H9 (cell line): ENCODE data around the gene PHACTR1. TPM values are rescaled to one million over a fixed set of nuclear protein-coding genes. Genes with fewer than 3 reads are reported as not detected.

Source experiments
- DNase-seq: peaks from one replicate; pipeline ENCODE4 v3.0.0-alpha.2; 2017
- H2AFZ ChIP-seq: one replicate; pipeline ENCODE4 v1.6.1; 2013; ENCODE audit warnings: mild to moderate bottlenecking, low read length, control low read depth, moderate library complexity
- H2AK5ac ChIP-seq: 2 replicates; pipeline ENCODE4 v1.6.1; 2013; ENCODE audit warnings: low read length, control low read depth, mixed read lengths; ENCODE audit not compliant: insufficient read length
- H2BK120ac ChIP-seq: one replicate; pipeline ENCODE4 v1.6.1; 2013; ENCODE audit warnings: low read depth, mild to moderate bottlenecking, low read length, control low read depth, inconsistent platforms; ENCODE audit not compliant: poor library complexity, severe bottlenecking
- H2BK12ac ChIP-seq: 2 replicates; pipeline ENCODE4 v1.6.1; 2013; ENCODE audit warnings: low read length, control low read depth, mixed read lengths, low read depth; ENCODE audit not compliant: insufficient read length
- H2BK15ac ChIP-seq: 2 replicates; pipeline ENCODE4 v1.6.1; 2013; ENCODE audit warnings: low read depth, low read length, control low read depth
- H2BK20ac ChIP-seq: one replicate; pipeline ENCODE4 v1.6.1; 2013; ENCODE audit warnings: low read depth, mild to moderate bottlenecking, low read length, control low read depth, inconsistent platforms; ENCODE audit not compliant: poor library complexity, severe bottlenecking
- H2BK5ac ChIP-seq: 2 replicates; pipeline ENCODE4 v1.6.1; 2013; ENCODE audit warnings: low read length, control low read depth, mixed read lengths; ENCODE audit not compliant: insufficient read length
- H3K14ac ChIP-seq: 2 replicates; pipeline ENCODE4 v1.6.1; 2013; ENCODE audit warnings: low read length, control low read depth; ENCODE audit not compliant: insufficient read depth
- H3K18ac ChIP-seq: 2 replicates; pipeline ENCODE4 v1.6.1; 2013; ENCODE audit warnings: low read depth, mild to moderate bottlenecking, mixed read lengths, low read length, control low read depth; ENCODE audit not compliant: insufficient read length
- H3K23ac ChIP-seq: 2 replicates; pipeline ENCODE4 v1.6.1; 2013; ENCODE audit warnings: low read length, control low read depth, mixed read lengths, low read depth; ENCODE audit not compliant: insufficient read length
- H3K23me2 ChIP-seq: 2 replicates; pipeline ENCODE4 v1.6.1; 2013; ENCODE audit warnings: low read depth, mild to moderate bottlenecking, mixed read lengths, low read length, control low read depth; ENCODE audit not compliant: insufficient read length, poor library complexity, severe bottlenecking
- H3K27ac ChIP-seq: 2 replicates; pipeline ENCODE4 v1.5.1; 2013; ENCODE audit warnings: low read length, control low read depth, mixed read lengths, low read depth; ENCODE audit not compliant: insufficient read length
- H3K27me3 ChIP-seq: 2 replicates; pipeline ENCODE4 v1.6.1; 2013; ENCODE audit warnings: low read length, control low read depth, inconsistent platforms; ENCODE audit not compliant: insufficient read depth
- H3K4ac ChIP-seq: 2 replicates; pipeline ENCODE4 v1.6.1; 2013; ENCODE audit warnings: low read depth, mild to moderate bottlenecking, control low read depth, inconsistent platforms, low read length, moderate library complexity
- H3K4me1 ChIP-seq: 2 replicates; pipeline ENCODE4 v1.6.1; 2013; ENCODE audit warnings: low read length, control low read depth, inconsistent platforms; ENCODE audit not compliant: insufficient read depth
- H3K4me2 ChIP-seq: 2 replicates; pipeline ENCODE4 v1.6.1; 2013; ENCODE audit warnings: low read length, control low read depth, mixed read lengths; ENCODE audit not compliant: insufficient read length, insufficient read depth
- H3K56ac ChIP-seq: 2 replicates; pipeline ENCODE4 v1.6.1; 2013; ENCODE audit warnings: low read depth, mild to moderate bottlenecking, mixed read lengths, low read length, control low read depth; ENCODE audit not compliant: insufficient read length
- H3K79me1 ChIP-seq: 2 replicates; pipeline ENCODE4 v1.6.1; 2013; ENCODE audit warnings: low read depth, mild to moderate bottlenecking, moderate library complexity, low read length, control low read depth, inconsistent platforms; ENCODE audit not compliant: insufficient read depth, poor library complexity, severe bottlenecking
- H3K79me2 ChIP-seq: 2 replicates; pipeline ENCODE4 v1.6.1; 2013; ENCODE audit warnings: low read length, control low read depth, inconsistent platforms; ENCODE audit not compliant: insufficient read depth
- H3K9ac ChIP-seq: 2 replicates; pipeline ENCODE4 v1.6.1; 2013; ENCODE audit warnings: low read length, control low read depth, mixed read lengths; ENCODE audit not compliant: insufficient read length; ENCODE audit errors: extremely low read depth
- H3K9me3 ChIP-seq: one replicate; pipeline ENCODE4 v1.6.1; 2013; ENCODE audit warnings: low read depth, low read length, inconsistent platforms; ENCODE audit not compliant: control insufficient read depth
- H3T11ph ChIP-seq: one replicate; pipeline ENCODE4 v1.6.1; 2013; ENCODE audit warnings: mild to moderate bottlenecking, low read length, control low read depth, inconsistent platforms
- H4K20me1 ChIP-seq: one replicate; pipeline ENCODE4 v1.6.1; 2013; ENCODE audit not compliant: control insufficient read depth, insufficient read length, insufficient read depth
- H4K5ac ChIP-seq: 2 replicates; pipeline ENCODE4 v1.6.1; 2013; ENCODE audit warnings: low read depth, mild to moderate bottlenecking, mixed read lengths, low read length, control low read depth; ENCODE audit not compliant: insufficient read length
- H4K8ac ChIP-seq: replicated peaks from 2 replicates; pipeline ENCODE4 v1.6.1; 2013; ENCODE audit warnings: low read length, control low read depth, mixed read lengths, low read depth; ENCODE audit not compliant: insufficient read length
- H4K91ac ChIP-seq: 2 replicates; pipeline ENCODE4 v1.6.1; 2013; ENCODE audit warnings: low read depth, mild to moderate bottlenecking, moderate library complexity, mixed read lengths, low read length, control low read depth; ENCODE audit not compliant: insufficient read length
- H3K27ac Mint-ChIP-seq, 3 experiments: 2 replicates in 2 of 3; 3 replicates in 1 of 3; pipeline ENCODE4 v1.8.0; 2020 to 2021; ENCODE audit warnings: mixed read lengths in 3 of 3, mild to moderate bottlenecking in 1 of 3, moderate library complexity in 1 of 3
- H3K27me3 Mint-ChIP-seq: 2 replicates; pipeline ENCODE4 v1.8.0; 2021; ENCODE audit warnings: low read depth, mild to moderate bottlenecking, moderate library complexity, mixed read lengths
- H3K36me3 Mint-ChIP-seq, 3 experiments: 2 replicates in 2 of 3; 3 replicates in 1 of 3; pipeline ENCODE4 v1.8.0; 2020 to 2021; ENCODE audit warnings: low read depth in 3 of 3, mixed read lengths in 3 of 3; ENCODE audit not compliant: insufficient read depth in 1 of 3
- H3K4me1 Mint-ChIP-seq, 2 experiments: 2 replicates each; pipeline ENCODE4 v1.8.0; 2020; ENCODE audit warnings: mixed read lengths in 2 of 2
- H3K4me3 Mint-ChIP-seq, 2 experiments: 2 replicates in 1 of 2; 3 replicates in 1 of 2; pipeline ENCODE4 v1.8.0; 2020 to 2021; ENCODE audit warnings: mild to moderate bottlenecking in 2 of 2, mixed read lengths in 2 of 2, moderate library complexity in 1 of 2
- H3K9me3 Mint-ChIP-seq, 2 experiments: 2 replicates in 1 of 2; 3 replicates in 1 of 2; pipeline ENCODE4 v1.8.0; 2020; ENCODE audit warnings: mild to moderate bottlenecking in 2 of 2, mixed read lengths in 2 of 2, moderate library complexity in 1 of 2
- WGBS: extraction: QIAGEN DNeasy Blood & Tissue Kit; methylation state at CpG from one replicate; pipeline ENCODE4 v1.1.7; 2013; ENCODE audit warnings: missing lambda C conversion rate, low lambda C conversion rate, mixed read lengths; ENCODE audit not compliant: insufficient read length; ENCODE audit errors: extremely low coverage; 5-methylcytosine and 5-hydroxymethylcytosine counted together
- total RNA-seq: library from RNA; stranded (reverse); gene quantifications from 2 replicates; pipeline ENCODE4 v1.2.1, GENCODE V29; 2021
- TF ChIP-seq, protein P1 (sequence below): fragments of 200-600 bp; sonication (generic); conservative IDR thresholded peaks from 3 replicates; pipeline ENCODE4 v1.8.0; 2021; ENCODE audit warnings: antibody characterized with exemption, mild to moderate bottlenecking

The PHACTR1 gene
- total RNA-seq, 1 experiment from 2014 or later, result 15.9 TPM

DNA sequence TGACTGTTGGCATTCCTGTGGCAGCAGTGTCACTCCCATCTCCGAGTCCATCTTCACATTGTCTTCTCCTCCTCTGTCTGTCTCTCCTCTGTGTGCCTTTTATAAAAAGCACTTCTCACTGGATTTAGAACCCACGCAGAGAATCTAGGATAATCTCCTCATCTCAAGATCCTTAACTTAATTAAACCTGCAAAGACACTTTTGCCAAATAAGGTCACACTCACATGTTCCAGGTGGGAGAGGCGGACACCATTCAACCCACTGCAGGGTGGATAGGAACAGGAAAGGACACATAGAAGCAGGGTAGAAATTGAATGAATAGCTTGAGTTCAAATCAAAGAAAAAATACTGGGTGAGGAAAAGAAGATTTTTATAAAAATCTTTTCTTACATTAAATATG, 292.5 kb downstream of the PHACTR1 start:
- Histone ChIP-seq H3K27me3 (peaks cover 12% of the 10 kb centered on the region; the same call in 1 of the 2 replicates), H3K27ac (no peak overlapping the region), H2AFZ (no peak overlapping the region), H4K5ac (no peak overlapping the region), H4K91ac (no peak overlapping the region), H3T11ph (no peak overlapping the region), H2AK5ac (no peak overlapping the region), H4K8ac (no peak overlapping the region), H2BK15ac (no peak overlapping the region), H3K79me2 (no peaks in the 10 kb centered on the region), H2BK120ac (no peak overlapping the region), H3K23ac (no peak overlapping the region), H3K14ac (no peak overlapping the region), H4K20me1 (no peaks in the 10 kb centered on the region), H3K79me1 (no peaks in the 10 kb centered on the region), H3K9me3 (no peaks in the 10 kb centered on the region), H3K23me2 (peaks cover 8% of the 10 kb centered on the region), H3K4me1 (peaks cover 3% of the 10 kb centered on the region; the same call in 1 of the 2 replicates), H3K56ac (no peak overlapping the region), H3K18ac (no peak overlapping the region), H3K4ac (no peak overlapping the region), H3K4me2 (no peak overlapping the region), H2BK5ac (no peak overlapping the region), H2BK20ac (no peak overlapping the region), H3K9ac (no peak overlapping the region), H2BK12ac (no peak overlapping the region)
- WGBS, result no CpG with 5 or more reads among the region's 3 CpGs
- Mint-ChIP-seq H3K36me3 (no peaks in the 10 kb centered on the region), H3K27ac (no peak overlapping the region), H3K27me3 (peaks cover 37% of the 10 kb centered on the region), H3K4me1 (peaks cover 29 to 31% of the 10 kb centered on the region in 2 experiments), H3K9me3 (no peaks in the 10 kb centered on the region), H3K4me3 (no peak overlapping the region)
- TF ChIP-seq, protein P1, sequence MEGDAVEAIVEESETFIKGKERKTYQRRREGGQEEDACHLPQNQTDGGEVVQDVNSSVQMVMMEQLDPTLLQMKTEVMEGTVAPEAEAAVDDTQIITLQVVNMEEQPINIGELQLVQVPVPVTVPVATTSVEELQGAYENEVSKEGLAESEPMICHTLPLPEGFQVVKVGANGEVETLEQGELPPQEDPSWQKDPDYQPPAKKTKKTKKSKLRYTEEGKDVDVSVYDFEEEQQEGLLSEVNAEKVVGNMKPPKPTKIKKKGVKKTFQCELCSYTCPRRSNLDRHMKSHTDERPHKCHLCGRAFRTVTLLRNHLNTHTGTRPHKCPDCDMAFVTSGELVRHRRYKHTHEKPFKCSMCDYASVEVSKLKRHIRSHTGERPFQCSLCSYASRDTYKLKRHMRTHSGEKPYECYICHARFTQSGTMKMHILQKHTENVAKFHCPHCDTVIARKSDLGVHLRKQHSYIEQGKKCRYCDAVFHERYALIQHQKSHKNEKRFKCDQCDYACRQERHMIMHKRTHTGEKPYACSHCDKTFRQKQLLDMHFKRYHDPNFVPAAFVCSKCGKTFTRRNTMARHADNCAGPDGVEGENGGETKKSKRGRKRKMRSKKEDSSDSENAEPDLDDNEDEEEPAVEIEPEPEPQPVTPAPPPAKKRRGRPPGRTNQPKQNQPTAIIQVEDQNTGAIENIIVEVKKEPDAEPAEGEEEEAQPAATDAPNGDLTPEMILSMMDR, result no peak
- DNase-seq, result no peak
